Measurements from ENCODE around the gene RABGAP1L. TPM values are rescaled to one million over a fixed set of nuclear protein-coding genes. Genes with fewer than 3 reads are reported as not detected.
"Not testable (repeated sequence)": the region's sequence is repeated elsewhere in the genome, so short reads cannot be mapped to it uniquely, and the experiment has no call there.

Gene RABGAP1L
- total RNA-seq, 2 experiments from 2014 or later = 98.1 to 158 TPM

GRCh38 chr1:174580801-174581200 lies 421.5 kb downstream of the RABGAP1L start:
- no peak overlapping the region for H2AFZ ChIP-seq (ENCODE audit: low read length)
- POLR2A ChIA-PET = no interaction called here
- TF ChIP-seq CTCF (conservative IDR thresholded peaks at IDR 0.05; ENCODE audit: low read length) (no peak), EZH2phosphoT487 (IDR thresholded peaks at IDR 0.05; ENCODE audit: borderline replicate concordance, low read depth, low read length) (no peak)
- H4K20me1 ChIP-seq (ENCODE audit: insufficient read depth, low read length) = no peaks in the 10 kb centered on the region
- CTCF ChIA-PET (ENCODE audit: unreplicated experiment) = no interaction called here
- H3K9me2 ChIP-seq (ENCODE audit: insufficient read depth, low read length) = no peaks in the 10 kb centered on the region
- no peak for DNase-seq (ENCODE audit: low spot score)
- H3K79me2 ChIP-seq (ENCODE audit: insufficient read depth, low read depth, low read length) = no peaks in the 10 kb centered on the region
- no peak overlapping the region for H3K27ac ChIP-seq (ENCODE audit: low read depth, low read length, poor library complexity, severe bottlenecking)
- BruUV-seq (replicated peaks) = no TSS peak
- no peak overlapping the region for H3K4me3 ChIP-seq (ENCODE audit: low read depth, low read length, poor library complexity, severe bottlenecking)
- peaks cover 4% of the 10 kb centered on the region; the same call in 1 of the 2 replicates for H3K9me3 ChIP-seq (ENCODE audit: low read length)
- H3K4me1 ChIP-seq (ENCODE audit: insufficient read depth, low read length, poor library complexity, severe bottlenecking) = no peaks in the 10 kb centered on the region
- intact Hi-C loops (cut with micrococcal nuclease; ENCODE audit: unreplicated experiment) = no loop called here
- H3K4me2 ChIP-seq (ENCODE audit: low read length) = no peak overlapping the region
- no peaks in the 10 kb centered on the region; the same call in 1 of the 2 replicates for H3K36me3 ChIP-seq (ENCODE audit: insufficient read depth, low read length)

- Histone ChIP-seq H3K36me3 (ENCODE audit: insufficient read depth, low read length) (no peaks in the 10 kb centered on the region), H3K27ac (ENCODE audit: low read depth, low read length, poor library complexity, severe bottlenecking) (no peak overlapping the region), H4K20me1 (ENCODE audit: insufficient read depth, low read length) (no peaks in the 10 kb centered on the region), H3K4me2 (ENCODE audit: low read length) (no peak overlapping the region), H3K79me2 (ENCODE audit: insufficient read depth, low read depth, low read length) (no peaks in the 10 kb centered on the region), H3K9me3 (ENCODE audit: low read length) (no peaks in the 10 kb centered on the region), H3K4me1 (ENCODE audit: insufficient read depth, low read length, poor library complexity, severe bottlenecking) (no peaks in the 10 kb centered on the region), H2AFZ (ENCODE audit: low read length) (no peak overlapping the region), H3K4me3 (ENCODE audit: low read depth, low read length, poor library complexity, severe bottlenecking) (no peak overlapping the region), H3K9me2 (ENCODE audit: insufficient read depth, low read length) (no peaks in the 10 kb centered on the region)
- no peak for TF ChIP-seq EZH2phosphoT487 (IDR thresholded peaks at IDR 0.05; ENCODE audit: borderline replicate concordance, low read depth, low read length)
- no peak for TF ChIP-seq CTCF (conservative IDR thresholded peaks at IDR 0.05; ENCODE audit: low read length)
- intact Hi-C loops (cut with micrococcal nuclease; ENCODE audit: unreplicated experiment) = no loop called here
- POLR2A ChIA-PET = interaction anchor here (0.6 to 0.7 kb wide), 2 partner anchors 129 to 1166 kb away, joined by 3 to 4 read pairs; no protein-coding TSS in a partner anchor
- DNase-seq (ENCODE audit: low spot score) = no peak
- CTCF ChIA-PET (ENCODE audit: unreplicated experiment) = no interaction called here
- no TSS peak for BruUV-seq (replicated peaks)
These were observed 424.0 kb downstream of the RABGAP1L start for GRCh38 chr1:174583316-174583715.

- Histone ChIP-seq H3K79me2 (ENCODE audit: insufficient read depth, low read depth, low read length) (no peaks in the 10 kb centered on the region), H3K4me1 (ENCODE audit: insufficient read depth, low read length, poor library complexity, severe bottlenecking) (no peaks in the 10 kb centered on the region), H3K9me2 (ENCODE audit: insufficient read depth, low read length) (no peaks in the 10 kb centered on the region), H3K4me3 (ENCODE audit: low read depth, low read length, poor library complexity, severe bottlenecking) (no peak overlapping the region), H3K4me2 (ENCODE audit: low read length) (no peak overlapping the region), H2AFZ (ENCODE audit: low read length) (no peak overlapping the region), H3K9me3 (ENCODE audit: low read length) (no peaks in the 10 kb centered on the region), H3K36me3 (ENCODE audit: insufficient read depth, low read length) (no peaks in the 10 kb centered on the region), H4K20me1 (ENCODE audit: insufficient read depth, low read length) (no peaks in the 10 kb centered on the region), H3K27ac (ENCODE audit: low read depth, low read length, poor library complexity, severe bottlenecking) (no peak overlapping the region)
- intact Hi-C loops (cut with micrococcal nuclease; ENCODE audit: unreplicated experiment) = no loop called here
- ChIA-PET POLR2A (interaction anchor here (0.6 to 1.0 kb wide), 3 partner anchors 11 to 1167 kb away, joined by 3 to 4 read pairs (median 4); no protein-coding TSS in a partner anchor), CTCF (ENCODE audit: unreplicated experiment) (no interaction called here)
- BruUV-seq (replicated peaks) = no TSS peak
- no peak for TF ChIP-seq CTCF (conservative IDR thresholded peaks at IDR 0.05; ENCODE audit: low read length)
- no peak for TF ChIP-seq EZH2phosphoT487 (IDR thresholded peaks at IDR 0.05; ENCODE audit: borderline replicate concordance, low read depth, low read length)
- DNase-seq (ENCODE audit: low spot score) = no peak
These were observed 424.8 kb downstream of the RABGAP1L start for GRCh38 chr1:174584071-174584470.

- BruUV-seq (replicated peaks) = not testable (repeated sequence)
These were observed 429.3 kb downstream of the RABGAP1L start for GRCh38 chr1:174588618-174589017.

More at GRCh38 chr1:174588618-174589017, 429.3 kb downstream of the RABGAP1L start:
- H3K4me1 ChIP-seq (ENCODE audit: insufficient read depth, low read length, poor library complexity, severe bottlenecking); H2AFZ ChIP-seq (ENCODE audit: low read length); H3K9me3 ChIP-seq (ENCODE audit: low read length); H3K36me3 ChIP-seq (ENCODE audit: insufficient read depth, low read length); DNase-seq (ENCODE audit: low spot score); H3K79me2 ChIP-seq (ENCODE audit: insufficient read depth, low read depth, low read length); POLR2A ChIA-PET; H4K20me1 ChIP-seq (ENCODE audit: insufficient read depth, low read length); H3K4me2 ChIP-seq (ENCODE audit: low read length); intact Hi-C loops (cut with micrococcal nuclease; ENCODE audit: unreplicated experiment); H3K4me3 ChIP-seq (ENCODE audit: low read depth, low read length, poor library complexity, severe bottlenecking); H3K9me2 ChIP-seq (ENCODE audit: insufficient read depth, low read length); H3K27ac ChIP-seq (ENCODE audit: low read depth, low read length, poor library complexity, severe bottlenecking); CTCF ChIA-PET (ENCODE audit: unreplicated experiment): not testable (repeated sequence)

Measured in OCI-LY7 (cell line).